RWPE1 (cell line): ENCODE results near the gene GLT8D2.

Source experiments
- CTCF ChIA-PET: fragments of 350-600 bp; sonication (Branson Sonifier 250); formaldehyde crosslinking; extraction: SDS; loops from one replicate; lab custom pipeline; 2021; lab: Yijun Ruan, JAX
- POLR2A ChIA-PET: fragments of 400-600 bp; formaldehyde crosslinking; extraction: SDS; loops from one replicate; lab custom pipeline; 2020; ENCODE audit warnings: antibody characterized with exemption; ENCODE audit not compliant: low non-redundant PET; lab: Yijun Ruan, JAX
- DNase-seq: peaks from one replicate; pipeline ENCODE4 v3.0.0; 2012; ENCODE audit warnings: low spot score
- H3K27ac ChIP-seq: fragments of 450-650 bp; 2 replicates; pipeline ENCODE4 v1.5.1; 2017
- CTCF ChIP-seq: fragments of 450-650 bp; conservative IDR thresholded peaks from 2 replicates; pipeline ENCODE4 v1.5.1; 2017; ENCODE audit warnings: low read depth, mild to moderate bottlenecking

The GLT8D2 gene

GRCh38 chr12:104056419-104056972 is 6.5 kb upstream of the GLT8D2 start:
- no peak for DNase-seq
- TF ChIP-seq CTCF, result no peak
- ChIA-PET POLR2A (no interaction called here), CTCF (interaction anchor here (0.6 to 0.8 kb wide), 2 partner anchors 14 to 52 kb away, joined by 3 to 5 read pairs; no protein-coding TSS in a partner anchor)
- H3K27ac ChIP-seq, result peak overlapping the region; percentile 59

GRCh38 chr12:104055686-104056388 is 5.8 kb upstream of the GLT8D2 start:
- no peak for DNase-seq

GRCh38 chr12:104054681-104055346 is 4.8 kb upstream of the GLT8D2 start:
- no peak for TF ChIP-seq CTCF
- POLR2A ChIA-PET, result no interaction called here
- CTCF ChIA-PET, result no interaction called here
- no peak for DNase-seq
- no peak overlapping the region for H3K27ac ChIP-seq

More at GRCh38 chr12:104055686-104056388, 5.8 kb upstream of the GLT8D2 start:
- CTCF ChIA-PET, result interaction anchor here (0.8 kb wide), 1 partner anchor 53 kb away, joined by 3 read pairs; no protein-coding TSS in a partner anchor
- peak overlapping the region; percentile 59 for H3K27ac ChIP-seq
- no peak for TF ChIP-seq CTCF
- POLR2A ChIA-PET, result no interaction called here

GRCh38 chr12:104050436-104050835 is 449 bp upstream of the GLT8D2 start:
- H3K27ac ChIP-seq, result peak overlapping the region; percentile 76; the same call in 1 of the 2 replicates
- CTCF ChIA-PET, result no interaction called here

GRCh38 chr12:104049278-104049902 is 597 bp downstream of the GLT8D2 start:
- TF ChIP-seq CTCF, result no peak
- peak overlapping the region; percentile 76 for H3K27ac ChIP-seq
- peak; percentile 21 for DNase-seq
- CTCF ChIA-PET, result interaction anchor here (1.0 kb wide), 1 partner anchor 239 kb away, joined by 8 read pairs; no protein-coding TSS in a partner anchor
- POLR2A ChIA-PET, result no interaction called here

More at GRCh38 chr12:104050436-104050835, 449 bp upstream of the GLT8D2 start:
- no peak for DNase-seq
- POLR2A ChIA-PET, result no interaction called here
- no peak for TF ChIP-seq CTCF

- H3K27ac ChIP-seq, result no peak overlapping the region
- ChIA-PET POLR2A (no interaction called here), CTCF (no interaction called here)
- TF ChIP-seq CTCF, result no peak
- no peak for DNase-seq
These were observed 1.2 kb downstream of the GLT8D2 start for GRCh38 chr12:104048811-104049210.
